ENCODE results near the gene CHTF18.

The CHTF18 gene

DNA sequence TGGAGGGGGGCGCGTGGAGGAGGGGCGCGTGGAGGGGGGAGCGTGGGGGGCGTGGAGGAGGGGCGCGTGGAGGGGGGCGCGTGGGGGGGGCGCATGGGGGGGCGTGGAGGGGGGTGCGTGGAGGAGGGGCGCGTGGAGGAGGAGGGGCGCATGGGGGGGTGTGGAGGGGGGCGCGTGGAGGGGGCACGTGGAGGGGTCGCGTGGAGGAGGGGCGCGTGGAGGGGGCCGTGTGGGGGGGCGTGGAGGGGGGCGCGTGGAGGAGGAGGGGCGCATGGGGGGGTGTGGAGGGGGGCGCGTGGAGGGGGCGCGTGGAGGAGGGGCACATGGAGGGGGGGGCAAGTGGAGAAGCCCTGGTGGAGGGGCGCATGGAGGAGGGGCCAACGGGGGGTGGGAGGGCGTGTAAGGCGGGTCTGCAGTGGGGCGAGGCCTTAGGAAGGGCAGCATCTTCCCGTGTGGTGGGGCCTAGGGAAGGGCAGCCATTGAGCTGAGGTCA lies 20.6 kb upstream of the CHTF18 start:
- POLR2A ChIA-PET: no interaction called here
- H3K9me3 ChIP-seq (ENCODE audit: control insufficient read depth, insufficient read depth, low read depth, low read length): no peaks in the 10 kb centered on the region
- H3K4me1 ChIP-seq (ENCODE audit: control insufficient read depth, insufficient read depth, low read length): no peaks in the 10 kb centered on the region
- no peak for TF ChIP-seq ZNF211 (tag by site-specific recombination; IDR thresholded peaks at IDR 0.05; ENCODE audit: low read depth)
- TF ChIP-seq, protein P1, sequence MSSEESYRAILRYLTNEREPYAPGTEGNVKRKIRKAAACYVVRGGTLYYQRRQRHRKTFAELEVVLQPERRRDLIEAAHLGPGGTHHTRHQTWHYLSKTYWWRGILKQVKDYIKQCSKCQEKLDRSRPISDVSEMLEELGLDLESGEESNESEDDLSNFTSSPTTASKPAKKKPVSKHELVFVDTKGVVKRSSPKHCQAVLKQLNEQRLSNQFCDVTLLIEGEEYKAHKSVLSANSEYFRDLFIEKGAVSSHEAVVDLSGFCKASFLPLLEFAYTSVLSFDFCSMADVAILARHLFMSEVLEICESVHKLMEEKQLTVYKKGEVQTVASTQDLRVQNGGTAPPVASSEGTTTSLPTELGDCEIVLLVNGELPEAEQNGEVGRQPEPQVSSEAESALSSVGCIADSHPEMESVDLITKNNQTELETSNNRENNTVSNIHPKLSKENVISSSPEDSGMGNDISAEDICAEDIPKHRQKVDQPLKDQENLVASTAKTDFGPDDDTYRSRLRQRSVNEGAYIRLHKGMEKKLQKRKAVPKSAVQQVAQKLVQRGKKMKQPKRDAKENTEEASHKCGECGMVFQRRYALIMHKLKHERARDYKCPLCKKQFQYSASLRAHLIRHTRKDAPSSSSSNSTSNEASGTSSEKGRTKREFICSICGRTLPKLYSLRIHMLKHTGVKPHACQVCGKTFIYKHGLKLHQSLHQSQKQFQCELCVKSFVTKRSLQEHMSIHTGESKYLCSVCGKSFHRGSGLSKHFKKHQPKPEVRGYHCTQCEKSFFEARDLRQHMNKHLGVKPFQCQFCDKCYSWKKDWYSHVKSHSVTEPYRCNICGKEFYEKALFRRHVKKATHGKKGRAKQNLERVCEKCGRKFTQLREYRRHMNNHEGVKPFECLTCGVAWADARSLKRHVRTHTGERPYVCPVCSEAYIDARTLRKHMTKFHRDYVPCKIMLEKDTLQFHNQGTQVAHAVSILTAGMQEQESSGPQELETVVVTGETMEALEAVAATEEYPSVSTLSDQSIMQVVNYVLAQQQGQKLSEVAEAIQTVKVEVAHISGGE (tag by site-specific recombination; conservative IDR thresholded peaks at IDR 0.05; ENCODE audit: low read depth): no peak
- TF ChIP-seq ZNF701 (tag by site-specific recombination; IDR thresholded peaks at IDR 0.05): no peak
- TF ChIP-seq ZNF610 (tag by site-specific recombination; IDR thresholded peaks at IDR 0.05; ENCODE audit: borderline replicate concordance): no peak
- TF ChIP-seq, protein P2, sequence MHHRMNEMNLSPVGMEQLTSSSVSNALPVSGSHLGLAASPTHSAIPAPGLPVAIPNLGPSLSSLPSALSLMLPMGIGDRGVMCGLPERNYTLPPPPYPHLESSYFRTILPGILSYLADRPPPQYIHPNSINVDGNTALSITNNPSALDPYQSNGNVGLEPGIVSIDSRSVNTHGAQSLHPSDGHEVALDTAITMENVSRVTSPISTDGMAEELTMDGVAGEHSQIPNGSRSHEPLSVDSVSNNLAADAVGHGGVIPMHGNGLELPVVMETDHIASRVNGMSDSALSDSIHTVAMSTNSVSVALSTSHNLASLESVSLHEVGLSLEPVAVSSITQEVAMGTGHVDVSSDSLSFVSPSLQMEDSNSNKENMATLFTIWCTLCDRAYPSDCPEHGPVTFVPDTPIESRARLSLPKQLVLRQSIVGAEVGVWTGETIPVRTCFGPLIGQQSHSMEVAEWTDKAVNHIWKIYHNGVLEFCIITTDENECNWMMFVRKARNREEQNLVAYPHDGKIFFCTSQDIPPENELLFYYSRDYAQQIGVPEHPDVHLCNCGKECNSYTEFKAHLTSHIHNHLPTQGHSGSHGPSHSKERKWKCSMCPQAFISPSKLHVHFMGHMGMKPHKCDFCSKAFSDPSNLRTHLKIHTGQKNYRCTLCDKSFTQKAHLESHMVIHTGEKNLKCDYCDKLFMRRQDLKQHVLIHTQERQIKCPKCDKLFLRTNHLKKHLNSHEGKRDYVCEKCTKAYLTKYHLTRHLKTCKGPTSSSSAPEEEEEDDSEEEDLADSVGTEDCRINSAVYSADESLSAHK (tag by site-specific recombination; IDR thresholded peaks at IDR 0.05): no peak
- TF ChIP-seq BCL11A (tag by site-specific recombination; IDR thresholded peaks at IDR 0.05; ENCODE audit: low read depth): no peak
- no peak for TF ChIP-seq ZNF548 (tag by site-specific recombination; IDR thresholded peaks at IDR 0.05)
- TF ChIP-seq SP3 (tag by site-specific recombination; IDR thresholded peaks at IDR 0.05): no peak
- no peak for TF ChIP-seq ZNF302 (tag by site-specific recombination; IDR thresholded peaks at IDR 0.05; ENCODE audit: low read depth)
- TF ChIP-seq ZNF677 (tag by site-specific recombination; IDR thresholded peaks at IDR 0.05): no peak
- no peak for TF ChIP-seq ZNF214 (tag by site-specific recombination; IDR thresholded peaks at IDR 0.05; ENCODE audit: borderline replicate concordance)
- TF ChIP-seq ZNF692 (tag by site-specific recombination; IDR thresholded peaks at IDR 0.05): no peak
- TF ChIP-seq EGR2 (tag by site-specific recombination; IDR thresholded peaks at IDR 0.05; ENCODE audit: low read depth): no peak
- CTCF ChIA-PET: no interaction called here
- no peak overlapping the region for H3K4me3 ChIP-seq (ENCODE audit: low read depth, low read length)
- no peaks in the 10 kb centered on the region for H3K36me3 ChIP-seq (ENCODE audit: control insufficient read depth in 2 of 2, insufficient read depth in 1 of 2, low read length in 2 of 2)
- H3K27ac ChIP-seq (ENCODE audit: extremely low read depth, low read depth, low read length): no peak overlapping the region

DNA sequence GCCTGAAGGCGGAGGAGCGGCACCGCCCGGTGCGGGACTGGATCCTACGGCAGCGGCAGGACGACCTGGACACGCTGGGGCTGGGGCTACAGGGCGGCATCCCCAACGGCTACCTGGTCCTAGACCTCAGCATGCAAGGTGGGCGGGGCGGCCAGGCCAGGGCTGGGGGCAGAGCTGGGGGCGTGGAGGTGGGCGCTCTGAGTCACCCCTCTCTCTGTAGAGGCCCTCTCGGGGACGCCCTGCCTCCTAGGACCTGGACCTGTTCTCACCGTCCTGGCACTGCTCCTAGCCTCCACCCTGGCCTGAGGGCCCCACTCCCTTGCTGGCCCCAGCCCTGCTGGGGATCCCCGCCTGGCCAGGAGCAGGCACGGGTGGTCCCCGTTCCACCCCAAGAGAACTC lies 20.0 kb upstream of the CHTF18 start:
- H3K4me3 ChIP-seq (ENCODE audit: low read depth, low read length): no peak overlapping the region
- no peaks in the 10 kb centered on the region for H3K9me3 ChIP-seq (ENCODE audit: control insufficient read depth, insufficient read depth, low read depth, low read length)
- CTCF ChIA-PET: no interaction called here
- no peaks in the 10 kb centered on the region for H3K36me3 ChIP-seq (ENCODE audit: control insufficient read depth in 2 of 2, insufficient read depth in 1 of 2, low read length in 2 of 2)
- no peak overlapping the region for H3K27ac ChIP-seq (ENCODE audit: extremely low read depth, low read depth, low read length)
- H3K4me1 ChIP-seq (ENCODE audit: control insufficient read depth, insufficient read depth, low read length): no peaks in the 10 kb centered on the region
- POLR2A ChIA-PET: no interaction called here
- TF ChIP-seq, protein P3, sequence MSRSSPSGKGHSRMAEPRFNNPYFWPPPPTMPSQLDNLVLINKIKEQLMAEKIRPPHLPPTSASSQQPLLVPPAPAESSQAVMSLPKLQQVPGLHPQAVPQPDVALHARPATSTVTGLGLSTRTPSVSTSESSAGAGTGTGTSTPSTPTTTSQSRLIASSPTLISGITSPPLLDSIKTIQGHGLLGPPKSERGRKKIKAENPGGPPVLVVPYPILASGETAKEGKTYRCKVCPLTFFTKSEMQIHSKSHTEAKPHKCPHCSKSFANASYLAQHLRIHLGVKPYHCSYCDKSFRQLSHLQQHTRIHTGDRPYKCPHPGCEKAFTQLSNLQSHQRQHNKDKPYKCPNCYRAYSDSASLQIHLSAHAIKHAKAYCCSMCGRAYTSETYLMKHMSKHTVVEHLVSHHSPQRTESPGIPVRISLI (tag by site-specific recombination; IDR thresholded peaks at IDR 0.05): no peak
- TF ChIP-seq KLF9 (tag by site-specific recombination; IDR thresholded peaks at IDR 0.05; ENCODE audit: low read depth) (peak; percentile 21; the same call in 1 of the 2 replicates), PRDM6 (tag by site-specific recombination; IDR thresholded peaks at IDR 0.05) (no peak), GLIS2 (tag by site-specific recombination; IDR thresholded peaks at IDR 0.05) (peak; percentile 33; the same call in 1 of the 2 replicates), KLF1 (tag by site-specific recombination; IDR thresholded peaks at IDR 0.05) (peak; percentile 87), ZNF48 (tag by site-specific recombination; IDR thresholded peaks at IDR 0.05) (no peak), ZNF155 (tag by site-specific recombination; IDR thresholded peaks at IDR 0.05) (no peak), HIC1 (tag by site-specific recombination; IDR thresholded peaks at IDR 0.05) (peak; percentile 24; the same call in 1 of the 2 replicates)
